HepG2 (cell line): ENCODE data around the gene SEMA3F. TPM values are rescaled to one million over a fixed set of nuclear protein-coding genes. Genes with fewer than 3 reads are reported as not detected.

ENCODE experiments used
- CENPT ChIP-seq: sonication (generic); formaldehyde crosslinking; IDR thresholded peaks from 2 replicates; pipeline ENCODE4 v1.8.0; 2022; ENCODE audit warnings: low read depth, mild to moderate bottlenecking, moderate library complexity, missing genetic modification reagents
- FIP1L1 ChIP-seq: fragments of 200-400 bp; formaldehyde crosslinking; IDR thresholded peaks from 2 replicates; pipeline ENCODE4 v1.6.1; 2018; ENCODE audit warnings: low read depth, mild to moderate bottlenecking, low read length, moderate library complexity, borderline replicate concordance; ENCODE audit not compliant: insufficient read depth
- GTF3A ChIP-seq: sonication (generic); formaldehyde crosslinking; conservative IDR thresholded peaks from 2 replicates; pipeline ENCODE4 v1.4.0; 2020; ENCODE audit warnings: mild to moderate bottlenecking, missing genetic modification reagents
- ISL2 ChIP-seq: sonication (generic); formaldehyde crosslinking; IDR thresholded peaks from 2 replicates; pipeline ENCODE4 v1.5.0; 2020; ENCODE audit warnings: missing genetic modification reagents
- JUN ChIP-seq: sonication (generic); formaldehyde crosslinking; IDR thresholded peaks from 2 replicates; pipeline ENCODE4 v1.4.0; 2020; ENCODE audit warnings: mild to moderate bottlenecking, missing genetic modification reagents
- MBNL3 ChIP-seq: fragments of 250-450 bp; sonication (Bioruptor Pico); conservative IDR thresholded peaks from 2 replicates; pipeline ENCODE4 v1.8.0; 2022; ENCODE audit warnings: mild to moderate bottlenecking, inconsistent platforms
- NFE2 ChIP-seq: sonication (generic); formaldehyde crosslinking; IDR thresholded peaks from 2 replicates; pipeline ENCODE4 v1.4.0; 2020; ENCODE audit warnings: missing genetic modification reagents
- NFIC ChIP-seq: IDR thresholded peaks from 2 replicates; pipeline ENCODE4 v1.6.1; 2012; ENCODE audit warnings: mild to moderate bottlenecking, low read length, inconsistent platforms
- ZBTB42 ChIP-seq: sonication (generic); formaldehyde crosslinking; IDR thresholded peaks from 2 replicates; pipeline ENCODE4 v1.5.0; 2020; ENCODE audit warnings: mild to moderate bottlenecking, missing genetic modification reagents
- ZBTB7B ChIP-seq: sonication (generic); formaldehyde crosslinking; IDR thresholded peaks from 2 replicates; pipeline ENCODE4 v1.4.0; 2020; ENCODE audit warnings: missing genetic modification reagents
- ZFP36L2 ChIP-seq: sonication (generic); formaldehyde crosslinking; IDR thresholded peaks from 2 replicates; pipeline ENCODE4 v1.4.0; 2020; ENCODE audit warnings: missing genetic modification reagents
- ZFY ChIP-seq: sonication (generic); formaldehyde crosslinking; IDR thresholded peaks from 2 replicates; pipeline ENCODE4 v1.4.0; 2020; ENCODE audit warnings: missing genetic modification reagents
- ZNF569 ChIP-seq: sonication (generic); formaldehyde crosslinking; IDR thresholded peaks from 2 replicates; pipeline ENCODE4 v1.5.0; 2020; ENCODE audit warnings: mild to moderate bottlenecking, missing genetic modification reagents, moderate library complexity, borderline replicate concordance
- ZNF615 ChIP-seq: sonication (generic); formaldehyde crosslinking; IDR thresholded peaks from 2 replicates; pipeline ENCODE4 v1.5.0; 2020; ENCODE audit warnings: mild to moderate bottlenecking, missing genetic modification reagents, borderline replicate concordance
- ZNF776 ChIP-seq: sonication (generic); formaldehyde crosslinking; IDR thresholded peaks from 2 replicates; pipeline ENCODE4 v1.4.0; 2020; ENCODE audit warnings: mild to moderate bottlenecking, missing genetic modification reagents
- ZZZ3 ChIP-seq: sonication (generic); formaldehyde crosslinking; IDR thresholded peaks from 2 replicates; pipeline ENCODE4 v1.4.0; 2020; ENCODE audit warnings: missing genetic modification reagents, mild to moderate bottlenecking, borderline replicate concordance
- polyA plus RNA-seq, 8 experiments: library from polyadenylated mRNA; depleted of rRNA in 3 of 8; stranded (reverse) in 7 of 8; unstranded in 1 of 8; fragments of >200 nt; fragmentation: Illumina TruSeq in 4 of 8; extraction: Trizol in 4 of 8; gene quantifications; 2 replicates each; pipeline versions ENCODE4 v1.2.1 to v1.2.3, GENCODE V29; 2011 to 2016; ENCODE audit warnings: low read depth in 4 of 8, missing spikeins in 1 of 8, mixed read lengths in 1 of 8; ENCODE audit not compliant: insufficient read depth in 1 of 8
- total RNA-seq, 5 experiments: library from RNA; depleted of rRNA; stranded (reverse); fragments of >200 nt; fragmentation: Illumina TruSeq; extraction: Trizol; gene quantifications; 2 replicates each; pipeline ENCODE4 v1.2.3, GENCODE V29; 2016; ENCODE audit warnings: low read depth in 1 of 5
- TF ChIP-seq, protein P1 (sequence below): sonication (generic); formaldehyde crosslinking; IDR thresholded peaks from 2 replicates; pipeline ENCODE4 v1.4.0; 2020; ENCODE audit warnings: missing genetic modification reagents
- TF ChIP-seq, protein P2 (sequence below): sonication (generic); formaldehyde crosslinking; conservative IDR thresholded peaks from 2 replicates; pipeline ENCODE4 v1.4.0; 2020; ENCODE audit warnings: missing genetic modification reagents
- TF ChIP-seq, protein P3 (sequence below): sonication (generic); formaldehyde crosslinking; IDR thresholded peaks from 2 replicates; pipeline ENCODE4 v1.9.0; 2021; ENCODE audit warnings: mild to moderate bottlenecking, missing genetic modification reagents

SEMA3F gene
- total and polyA plus RNA-seq, 2 of the 13 experiments (the other 11 are each of a cell fraction or from before 2014, with no cell fraction given) = 7.6 to 17.2 TPM

DNA sequence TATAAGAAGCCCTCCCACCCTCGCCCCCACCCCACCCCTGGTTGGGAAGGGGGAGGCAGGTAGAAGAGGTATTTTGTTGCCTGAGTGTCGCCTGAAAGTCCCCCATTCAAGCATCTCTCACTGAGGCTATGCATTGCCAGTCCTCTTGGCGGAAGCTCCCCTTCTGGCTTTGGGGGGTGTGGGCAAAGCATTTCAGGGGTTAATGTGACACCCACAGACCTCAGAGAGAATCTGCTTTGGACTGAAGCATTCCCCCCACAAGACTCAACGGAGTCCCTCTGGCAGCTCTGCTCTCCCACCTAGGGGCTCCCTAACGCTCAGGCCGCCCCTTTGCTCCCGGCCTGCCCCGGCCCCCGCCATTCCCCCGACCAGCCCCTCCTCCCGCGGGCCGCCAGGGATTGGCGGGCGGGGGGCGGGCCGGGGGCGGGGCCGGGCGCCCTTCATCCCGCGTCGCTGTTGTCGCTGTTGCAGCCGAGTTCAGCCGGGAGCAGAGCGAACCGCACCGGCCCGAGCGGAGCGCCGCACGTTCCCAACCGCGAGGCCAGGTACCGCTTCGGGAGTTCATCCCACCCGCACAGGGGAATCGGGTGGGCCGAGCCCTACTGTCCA lies 49.8 kb downstream of the SEMA3F start, which contains the start of gene SLC38A3 (continued):
- TF ChIP-seq ZNF569 (CRISPR knock-in tag) (no peak), NFIC (no peak), CENPT (CRISPR knock-in tag) (no peak), GTF3A (CRISPR knock-in tag) (no peak), JUN (CRISPR knock-in tag) (no peak), ZFY (CRISPR knock-in tag) (peak; percentile 10; the same call in 1 of the 2 replicates), ZBTB7B (CRISPR knock-in tag) (peak; percentile 41; the same call in 1 of the 2 replicates), ZZZ3 (0 out of 2 replicates have a peak, but pooled peaks have one; percentile 17), FIP1L1 (no peak), ISL2 (0 out of 2 replicates have a peak, but pooled peaks have one; percentile 38), ZNF615 (no peak), ZFP36L2 (CRISPR knock-in tag) (no peak), ZNF776 (CRISPR knock-in tag) (no peak), ZBTB42 (CRISPR knock-in tag) (no peak), MBNL3 (CRISPR knock-in tag) (no peak), NFE2 (CRISPR knock-in tag) (no peak)
- TF ChIP-seq, protein P1, sequence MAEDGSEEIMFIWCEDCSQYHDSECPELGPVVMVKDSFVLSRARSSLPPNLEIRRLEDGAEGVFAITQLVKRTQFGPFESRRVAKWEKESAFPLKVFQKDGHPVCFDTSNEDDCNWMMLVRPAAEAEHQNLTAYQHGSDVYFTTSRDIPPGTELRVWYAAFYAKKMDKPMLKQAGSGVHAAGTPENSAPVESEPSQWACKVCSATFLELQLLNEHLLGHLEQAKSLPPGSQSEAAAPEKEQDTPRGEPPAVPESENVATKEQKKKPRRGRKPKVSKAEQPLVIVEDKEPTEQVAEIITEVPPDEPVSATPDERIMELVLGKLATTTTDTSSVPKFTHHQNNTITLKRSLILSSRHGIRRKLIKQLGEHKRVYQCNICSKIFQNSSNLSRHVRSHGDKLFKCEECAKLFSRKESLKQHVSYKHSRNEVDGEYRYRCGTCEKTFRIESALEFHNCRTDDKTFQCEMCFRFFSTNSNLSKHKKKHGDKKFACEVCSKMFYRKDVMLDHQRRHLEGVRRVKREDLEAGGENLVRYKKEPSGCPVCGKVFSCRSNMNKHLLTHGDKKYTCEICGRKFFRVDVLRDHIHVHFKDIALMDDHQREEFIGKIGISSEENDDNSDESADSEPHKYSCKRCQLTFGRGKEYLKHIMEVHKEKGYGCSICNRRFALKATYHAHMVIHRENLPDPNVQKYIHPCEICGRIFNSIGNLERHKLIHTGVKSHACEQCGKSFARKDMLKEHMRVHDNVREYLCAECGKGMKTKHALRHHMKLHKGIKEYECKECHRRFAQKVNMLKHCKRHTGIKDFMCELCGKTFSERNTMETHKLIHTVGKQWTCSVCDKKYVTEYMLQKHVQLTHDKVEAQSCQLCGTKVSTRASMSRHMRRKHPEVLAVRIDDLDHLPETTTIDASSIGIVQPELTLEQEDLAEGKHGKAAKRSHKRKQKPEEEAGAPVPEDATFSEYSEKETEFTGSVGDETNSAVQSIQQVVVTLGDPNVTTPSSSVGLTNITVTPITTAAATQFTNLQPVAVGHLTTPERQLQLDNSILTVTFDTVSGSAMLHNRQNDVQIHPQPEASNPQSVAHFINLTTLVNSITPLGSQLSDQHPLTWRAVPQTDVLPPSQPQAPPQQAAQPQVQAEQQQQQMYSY (CRISPR knock-in tag) = no peak
- TF ChIP-seq, protein P2, sequence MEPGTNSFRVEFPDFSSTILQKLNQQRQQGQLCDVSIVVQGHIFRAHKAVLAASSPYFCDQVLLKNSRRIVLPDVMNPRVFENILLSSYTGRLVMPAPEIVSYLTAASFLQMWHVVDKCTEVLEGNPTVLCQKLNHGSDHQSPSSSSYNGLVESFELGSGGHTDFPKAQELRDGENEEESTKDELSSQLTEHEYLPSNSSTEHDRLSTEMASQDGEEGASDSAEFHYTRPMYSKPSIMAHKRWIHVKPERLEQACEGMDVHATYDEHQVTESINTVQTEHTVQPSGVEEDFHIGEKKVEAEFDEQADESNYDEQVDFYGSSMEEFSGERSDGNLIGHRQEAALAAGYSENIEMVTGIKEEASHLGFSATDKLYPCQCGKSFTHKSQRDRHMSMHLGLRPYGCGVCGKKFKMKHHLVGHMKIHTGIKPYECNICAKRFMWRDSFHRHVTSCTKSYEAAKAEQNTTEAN = 0 out of 2 replicates have a peak, but pooled peaks have one; percentile 25
- TF ChIP-seq, protein P3, sequence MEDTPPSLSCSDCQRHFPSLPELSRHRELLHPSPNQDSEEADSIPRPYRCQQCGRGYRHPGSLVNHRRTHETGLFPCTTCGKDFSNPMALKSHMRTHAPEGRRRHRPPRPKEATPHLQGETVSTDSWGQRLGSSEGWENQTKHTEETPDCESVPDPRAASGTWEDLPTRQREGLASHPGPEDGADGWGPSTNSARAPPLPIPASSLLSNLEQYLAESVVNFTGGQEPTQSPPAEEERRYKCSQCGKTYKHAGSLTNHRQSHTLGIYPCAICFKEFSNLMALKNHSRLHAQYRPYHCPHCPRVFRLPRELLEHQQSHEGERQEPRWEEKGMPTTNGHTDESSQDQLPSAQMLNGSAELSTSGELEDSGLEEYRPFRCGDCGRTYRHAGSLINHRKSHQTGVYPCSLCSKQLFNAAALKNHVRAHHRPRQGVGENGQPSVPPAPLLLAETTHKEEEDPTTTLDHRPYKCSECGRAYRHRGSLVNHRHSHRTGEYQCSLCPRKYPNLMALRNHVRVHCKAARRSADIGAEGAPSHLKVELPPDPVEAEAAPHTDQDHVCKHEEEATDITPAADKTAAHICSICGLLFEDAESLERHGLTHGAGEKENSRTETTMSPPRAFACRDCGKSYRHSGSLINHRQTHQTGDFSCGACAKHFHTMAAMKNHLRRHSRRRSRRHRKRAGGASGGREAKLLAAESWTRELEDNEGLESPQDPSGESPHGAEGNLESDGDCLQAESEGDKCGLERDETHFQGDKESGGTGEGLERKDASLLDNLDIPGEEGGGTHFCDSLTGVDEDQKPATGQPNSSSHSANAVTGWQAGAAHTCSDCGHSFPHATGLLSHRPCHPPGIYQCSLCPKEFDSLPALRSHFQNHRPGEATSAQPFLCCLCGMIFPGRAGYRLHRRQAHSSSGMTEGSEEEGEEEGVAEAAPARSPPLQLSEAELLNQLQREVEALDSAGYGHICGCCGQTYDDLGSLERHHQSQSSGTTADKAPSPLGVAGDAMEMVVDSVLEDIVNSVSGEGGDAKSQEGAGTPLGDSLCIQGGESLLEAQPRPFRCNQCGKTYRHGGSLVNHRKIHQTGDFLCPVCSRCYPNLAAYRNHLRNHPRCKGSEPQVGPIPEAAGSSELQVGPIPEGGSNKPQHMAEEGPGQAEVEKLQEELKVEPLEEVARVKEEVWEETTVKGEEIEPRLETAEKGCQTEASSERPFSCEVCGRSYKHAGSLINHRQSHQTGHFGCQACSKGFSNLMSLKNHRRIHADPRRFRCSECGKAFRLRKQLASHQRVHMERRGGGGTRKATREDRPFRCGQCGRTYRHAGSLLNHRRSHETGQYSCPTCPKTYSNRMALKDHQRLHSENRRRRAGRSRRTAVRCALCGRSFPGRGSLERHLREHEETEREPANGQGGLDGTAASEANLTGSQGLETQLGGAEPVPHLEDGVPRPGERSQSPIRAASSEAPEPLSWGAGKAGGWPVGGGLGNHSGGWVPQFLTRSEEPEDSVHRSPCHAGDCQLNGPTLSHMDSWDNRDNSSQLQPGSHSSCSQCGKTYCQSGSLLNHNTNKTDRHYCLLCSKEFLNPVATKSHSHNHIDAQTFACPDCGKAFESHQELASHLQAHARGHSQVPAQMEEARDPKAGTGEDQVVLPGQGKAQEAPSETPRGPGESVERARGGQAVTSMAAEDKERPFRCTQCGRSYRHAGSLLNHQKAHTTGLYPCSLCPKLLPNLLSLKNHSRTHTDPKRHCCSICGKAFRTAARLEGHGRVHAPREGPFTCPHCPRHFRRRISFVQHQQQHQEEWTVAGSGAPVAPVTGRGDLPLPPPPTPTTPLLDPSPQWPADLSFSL (CRISPR knock-in tag) = no peak
